ENCODE measurements around the gene FUT7.

FUT7 gene

GRCh38 chr9:137067860-137068538, 36.1 kb upstream of the FUT7 start (continued):
- TF ChIP-seq KLF9 (tag by site-specific recombination; IDR thresholded peaks at IDR 0.05; ENCODE audit: low read depth), result peak; percentile 55; the same call in 1 of the 2 replicates
- TF ChIP-seq BCL6B (tag by site-specific recombination; IDR thresholded peaks at IDR 0.05), result no peak
- TF ChIP-seq ZNF830 (tag by site-specific recombination; IDR thresholded peaks at IDR 0.05; ENCODE audit: low read depth), result no peak
- no peak for TF ChIP-seq ZNF391 (tag by site-specific recombination; IDR thresholded peaks at IDR 0.05; ENCODE audit: borderline replicate concordance, low read depth)
- no peak for TF ChIP-seq ZNF791 (tag by site-specific recombination; IDR thresholded peaks at IDR 0.05)
- no peak for TF ChIP-seq AEBP2 (tag by site-specific recombination; IDR thresholded peaks at IDR 0.05; ENCODE audit: borderline replicate concordance)
- no peak for TF ChIP-seq SCRT1 (tag by site-specific recombination; IDR thresholded peaks at IDR 0.05; ENCODE audit: borderline replicate concordance)
- TF ChIP-seq ZNF416 (tag by site-specific recombination; IDR thresholded peaks at IDR 0.05), result no peak
- TF ChIP-seq SETDB1 (IDR thresholded peaks at IDR 0.05; ENCODE audit: insufficient read length, low read length), result no peak
- TF ChIP-seq HOXD13 (CRISPR knock-in tag; IDR thresholded peaks at IDR 0.05; ENCODE audit: borderline replicate concordance), result no peak
- TF ChIP-seq PRDM2 (tag by site-specific recombination; IDR thresholded peaks at IDR 0.05; ENCODE audit: borderline replicate concordance), result no peak
- TF ChIP-seq ZNF16 (tag by site-specific recombination; IDR thresholded peaks at IDR 0.05; ENCODE audit: low read depth), result no peak
- peak; percentile 74; the same call in 1 of the 2 replicates for TF ChIP-seq PATZ1 (tag by site-specific recombination; IDR thresholded peaks at IDR 0.05)
- TF ChIP-seq ZSCAN18 (tag by site-specific recombination; IDR thresholded peaks at IDR 0.05), result no peak
- no peak for TF ChIP-seq IKZF3 (tag by site-specific recombination; IDR thresholded peaks at IDR 0.05)
- TF ChIP-seq YY2 (tag by site-specific recombination; IDR thresholded peaks at IDR 0.05), result no peak
- TF ChIP-seq ZSCAN30 (tag by site-specific recombination; IDR thresholded peaks at IDR 0.05), result no peak
- no peak for TF ChIP-seq ZNF174 (tag by site-specific recombination; IDR thresholded peaks at IDR 0.05)
- TF ChIP-seq ZNF426 (tag by site-specific recombination; IDR thresholded peaks at IDR 0.05), result no peak
- no peak for TF ChIP-seq ZNF596 (tag by site-specific recombination; IDR thresholded peaks at IDR 0.05)
- no peak for TF ChIP-seq ZNF10 (tag by site-specific recombination; IDR thresholded peaks at IDR 0.05)
- 0 out of 2 replicates have a peak, but pooled peaks have one; percentile 23 for TF ChIP-seq ZXDB (tag by site-specific recombination; IDR thresholded peaks at IDR 0.05)
- TF ChIP-seq KLF7 (tag by site-specific recombination; IDR thresholded peaks at IDR 0.05; ENCODE audit: borderline replicate concordance), result no peak
- no peak for TF ChIP-seq MZF1 (tag by site-specific recombination; IDR thresholded peaks at IDR 0.05; ENCODE audit: borderline replicate concordance)
- TF ChIP-seq ZNF837 (tag by site-specific recombination; IDR thresholded peaks at IDR 0.05), result no peak
- no peak for TF ChIP-seq REPIN1 (tag by site-specific recombination; IDR thresholded peaks at IDR 0.05; ENCODE audit: low read depth)
- no peak for TF ChIP-seq ZNF112 (tag by site-specific recombination; IDR thresholded peaks at IDR 0.05)

Data from HEK293 (cell line).